ENCODE results near the gene DGKD.

DGKD gene

DNA sequence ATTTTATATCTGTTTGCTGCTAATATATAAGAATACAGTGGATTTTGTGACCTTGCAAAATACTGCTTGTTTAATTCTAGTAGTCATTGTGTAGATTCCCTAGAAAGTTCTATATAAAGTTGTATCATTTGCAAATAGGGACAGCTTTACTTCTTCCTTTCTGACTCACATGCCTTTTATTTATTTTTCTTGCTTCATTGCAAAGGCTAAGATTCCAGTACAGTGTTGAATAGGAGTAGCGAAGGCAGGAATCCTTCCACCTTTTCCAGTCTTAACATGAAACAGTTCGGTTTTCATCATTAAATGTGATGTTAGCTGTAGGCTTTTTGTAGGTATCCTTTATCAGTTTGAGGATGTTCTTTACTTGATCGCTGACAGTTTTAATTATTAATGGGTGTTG, 58.1 kb downstream of the DGKD start:
- H3K27me3 ChIP-seq (ENCODE audit: insufficient read depth, low read depth): no peaks in the 10 kb centered on the region
- no peak overlapping the region for H3K9ac ChIP-seq
- no peaks in the 10 kb centered on the region for H3K4me1 ChIP-seq (ENCODE audit: low read depth, poor library complexity, severe bottlenecking)
- H3K4me2 ChIP-seq: no peak overlapping the region
- TF ChIP-seq CTCF (conservative IDR thresholded peaks at IDR 0.05; ENCODE audit: low read depth, low read length): no peak
- no peaks in the 10 kb centered on the region for H4K20me1 ChIP-seq (ENCODE audit: insufficient read depth)
- H3K27ac ChIP-seq: no peak overlapping the region
- H3K79me2 ChIP-seq (ENCODE audit: insufficient read depth, low read depth): no peaks in the 10 kb centered on the region
- no peak overlapping the region for H2AFZ ChIP-seq (ENCODE audit: low read depth)
- H3K4me3 ChIP-seq (IDR thresholded peaks at IDR 0.05; ENCODE audit: insufficient read depth, low read depth, low read length): no peak overlapping the region
- H3K36me3 ChIP-seq (ENCODE audit: insufficient read depth): no peaks in the 10 kb centered on the region

DNA sequence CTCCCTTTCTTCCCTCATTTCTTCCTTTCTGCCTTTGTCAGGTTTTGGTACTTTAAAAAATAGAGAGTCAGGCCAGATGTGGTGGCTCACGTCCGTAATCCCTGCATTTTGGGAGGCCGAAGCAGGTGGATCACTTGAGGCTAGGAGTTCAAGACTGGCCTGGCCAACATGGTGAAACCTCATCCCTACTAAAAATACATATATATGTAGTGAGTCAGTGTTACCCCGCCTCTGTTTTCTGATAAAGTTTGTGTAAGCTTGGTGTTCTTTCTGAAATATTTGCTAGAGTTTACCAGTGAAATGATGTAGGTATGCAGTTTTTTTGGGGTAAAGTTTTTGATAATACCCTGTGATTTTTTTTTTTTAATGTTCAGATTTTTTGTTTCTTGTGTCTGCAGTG, 58.8 kb downstream of the DGKD start:
- TF ChIP-seq CTCF (conservative IDR thresholded peaks at IDR 0.05; ENCODE audit: low read depth, low read length): no peak
- no peaks in the 10 kb centered on the region for H3K36me3 ChIP-seq (ENCODE audit: insufficient read depth)
- no peaks in the 10 kb centered on the region for H3K4me1 ChIP-seq (ENCODE audit: low read depth, poor library complexity, severe bottlenecking)
- H3K9ac ChIP-seq: no peak overlapping the region
- no peak overlapping the region for H3K27ac ChIP-seq
- no peak overlapping the region for H3K4me3 ChIP-seq (IDR thresholded peaks at IDR 0.05; ENCODE audit: insufficient read depth, low read depth, low read length)
- no peak overlapping the region for H3K4me2 ChIP-seq
- no peaks in the 10 kb centered on the region for H4K20me1 ChIP-seq (ENCODE audit: insufficient read depth)
- no peaks in the 10 kb centered on the region for H3K27me3 ChIP-seq (ENCODE audit: insufficient read depth, low read depth)
- H2AFZ ChIP-seq (ENCODE audit: low read depth): no peak overlapping the region
- no peaks in the 10 kb centered on the region for H3K79me2 ChIP-seq (ENCODE audit: insufficient read depth, low read depth)

DNA sequence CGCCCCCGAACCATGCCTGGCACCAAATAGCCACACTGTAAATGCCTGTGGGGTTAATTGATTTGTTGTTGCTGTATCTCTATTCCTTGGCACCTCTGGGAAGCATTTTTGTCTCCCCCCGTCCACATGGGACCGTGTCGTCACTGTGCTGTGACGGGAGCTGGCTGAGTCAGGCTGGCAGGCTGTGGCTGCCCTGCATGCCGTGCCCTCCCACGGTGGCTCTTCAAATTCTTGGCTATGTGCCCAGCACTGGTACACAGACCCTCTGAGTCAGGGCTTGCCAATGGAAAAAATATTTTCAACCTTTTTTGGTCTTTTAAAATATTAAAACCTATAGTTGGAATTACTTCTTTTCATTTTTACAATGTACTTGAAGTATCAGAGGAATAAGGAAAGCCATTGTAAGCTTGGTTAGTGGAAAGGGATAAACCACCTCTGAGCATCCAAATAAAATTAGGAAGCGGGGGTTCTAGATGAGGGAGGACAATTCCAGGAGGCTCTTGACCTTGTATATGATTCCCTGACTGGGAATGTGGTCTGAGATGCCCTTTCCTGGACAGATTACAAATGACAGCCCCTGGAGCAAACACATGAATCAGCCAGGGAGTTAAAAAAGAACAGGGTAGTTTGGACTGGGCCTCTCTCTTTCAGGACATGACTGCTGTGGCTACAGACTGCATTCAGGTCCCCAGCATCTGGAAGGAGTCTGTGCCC, 59.4 kb downstream of the DGKD start:
- TF ChIP-seq CTCF (conservative IDR thresholded peaks at IDR 0.05; ENCODE audit: low read depth, low read length): no peak
- H3K4me2 ChIP-seq: no peak overlapping the region
- H4K20me1 ChIP-seq (ENCODE audit: insufficient read depth): no peaks in the 10 kb centered on the region
- H3K4me1 ChIP-seq (ENCODE audit: low read depth, poor library complexity, severe bottlenecking): peaks cover 3% of the 10 kb centered on the region
- H3K4me3 ChIP-seq (IDR thresholded peaks at IDR 0.05; ENCODE audit: insufficient read depth, low read depth, low read length): no peak overlapping the region
- no peaks in the 10 kb centered on the region for H3K36me3 ChIP-seq (ENCODE audit: insufficient read depth)
- H3K9ac ChIP-seq: no peak overlapping the region
- no peaks in the 10 kb centered on the region for H3K27me3 ChIP-seq (ENCODE audit: insufficient read depth, low read depth)
- H3K79me2 ChIP-seq (ENCODE audit: insufficient read depth, low read depth): no peaks in the 10 kb centered on the region
- H2AFZ ChIP-seq (ENCODE audit: low read depth): no peak overlapping the region
- H3K27ac ChIP-seq: no peak overlapping the region

- H3K4me1 ChIP-seq (ENCODE audit: low read depth, poor library complexity, severe bottlenecking): peaks cover 9% of the 10 kb centered on the region
- no peak overlapping the region for H3K9ac ChIP-seq
- no peak overlapping the region for H3K27ac ChIP-seq
- H2AFZ ChIP-seq (ENCODE audit: low read depth): no peak overlapping the region
- no peak overlapping the region for H3K4me2 ChIP-seq
- no peaks in the 10 kb centered on the region for H3K36me3 ChIP-seq (ENCODE audit: insufficient read depth)
- H3K27me3 ChIP-seq (ENCODE audit: insufficient read depth, low read depth): no peaks in the 10 kb centered on the region
- H4K20me1 ChIP-seq (ENCODE audit: insufficient read depth): no peaks in the 10 kb centered on the region
- H3K79me2 ChIP-seq (ENCODE audit: insufficient read depth, low read depth): no peaks in the 10 kb centered on the region
- TF ChIP-seq CTCF (conservative IDR thresholded peaks at IDR 0.05; ENCODE audit: low read depth, low read length): no peak
- no peak overlapping the region for H3K4me3 ChIP-seq (IDR thresholded peaks at IDR 0.05; ENCODE audit: insufficient read depth, low read depth, low read length)
These were observed 60.0 kb downstream of the DGKD start for GRCh38 chr2:233414273-233414654.

Measured in KMS-11 (cell line).